HG03097 (cell line): ENCODE data around the gene EXOSC5.
"Not testable (repeated sequence)": the region's sequence is repeated elsewhere in the genome, so short reads cannot be mapped to it uniquely, and the experiment has no call there.

Source experiments
- ATAC-seq: cut with Tn5 transposase; IDR thresholded peaks from one replicate; pipeline ENCODE4 v1.9.1; 2021; ENCODE audit not compliant: unreplicated experiment, low FRiP score

Gene EXOSC5

DNA sequence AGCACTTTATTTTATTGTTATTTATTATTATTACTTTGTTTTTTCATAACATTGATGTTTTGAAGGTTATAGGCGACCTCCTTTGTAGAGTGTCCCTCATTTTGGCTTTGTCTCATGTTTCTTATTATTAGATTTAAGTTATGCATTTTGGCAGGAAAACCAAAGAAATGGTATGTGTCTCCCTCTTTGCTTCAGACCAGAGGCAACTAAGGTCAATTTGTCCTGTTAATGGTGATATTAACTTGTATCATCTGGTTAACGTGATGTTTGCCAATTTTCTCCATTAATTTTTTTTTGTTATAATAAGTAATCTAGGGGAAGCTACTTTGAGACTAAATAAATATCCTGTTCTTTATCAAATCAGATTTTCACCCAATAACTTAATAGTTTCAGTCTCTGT lies 24.7 kb downstream of the EXOSC5 start:
- ATAC-seq = no peak

DNA sequence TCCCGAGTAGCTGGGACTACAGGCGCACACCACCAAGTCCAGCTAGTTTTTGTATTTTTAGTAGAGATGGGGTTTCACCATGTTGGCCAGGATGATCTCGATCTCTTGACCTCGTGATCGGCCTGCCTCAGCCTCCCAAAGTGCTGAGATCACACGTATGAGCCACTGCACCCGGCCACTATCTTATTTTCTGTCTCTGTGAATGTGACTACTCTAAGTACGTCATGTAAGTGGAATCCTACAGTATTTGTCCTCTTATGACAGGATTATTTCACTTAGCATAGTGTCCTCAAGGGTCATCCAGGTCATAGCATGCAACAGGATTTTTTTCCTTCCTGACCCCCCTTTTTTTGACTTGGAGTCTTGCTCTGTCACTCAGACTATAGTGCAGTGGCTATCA lies 25.6 kb downstream of the EXOSC5 start:
- ATAC-seq = no peak

DNA sequence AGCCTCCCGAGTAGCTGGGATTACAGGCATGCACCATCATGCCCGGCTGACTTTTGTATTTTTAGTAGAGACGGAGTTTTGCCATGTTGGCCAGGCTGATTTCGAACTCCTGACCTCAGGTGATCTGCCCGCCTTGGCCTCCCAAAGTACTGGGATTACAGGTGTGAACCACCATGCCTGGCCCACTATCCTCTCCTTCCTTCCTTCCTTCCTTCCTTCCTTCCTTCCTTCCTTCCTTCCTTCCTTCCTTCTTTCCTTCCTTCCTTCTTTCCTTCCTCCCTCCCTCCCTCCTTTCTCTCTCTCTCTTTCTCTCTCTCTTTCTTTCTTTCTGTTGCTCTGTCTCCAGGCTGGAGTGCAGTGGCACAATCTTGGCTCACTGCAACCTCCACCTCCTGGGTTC lies 26.0 kb downstream of the EXOSC5 start:
- not testable (repeated sequence) for ATAC-seq

DNA sequence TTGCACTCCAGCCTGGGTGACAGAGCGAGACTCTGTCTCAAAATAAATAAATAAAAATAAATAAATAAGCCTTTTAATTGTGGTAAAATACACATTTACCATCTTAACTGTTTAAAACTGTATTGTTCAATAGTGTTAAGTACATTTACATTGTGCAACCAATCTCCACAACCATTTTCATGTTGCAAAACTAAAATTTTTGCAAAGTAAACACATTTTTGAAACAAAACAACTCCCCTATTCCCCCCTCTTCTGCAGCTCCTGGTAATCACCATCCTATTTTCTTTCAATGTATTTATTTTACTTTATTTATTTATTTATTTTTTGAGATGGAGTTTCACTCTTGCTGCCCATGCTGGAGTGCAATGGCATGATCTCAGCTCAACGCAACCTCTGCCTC lies 27.4 kb downstream of the EXOSC5 start:
- ATAC-seq = no peak

DNA sequence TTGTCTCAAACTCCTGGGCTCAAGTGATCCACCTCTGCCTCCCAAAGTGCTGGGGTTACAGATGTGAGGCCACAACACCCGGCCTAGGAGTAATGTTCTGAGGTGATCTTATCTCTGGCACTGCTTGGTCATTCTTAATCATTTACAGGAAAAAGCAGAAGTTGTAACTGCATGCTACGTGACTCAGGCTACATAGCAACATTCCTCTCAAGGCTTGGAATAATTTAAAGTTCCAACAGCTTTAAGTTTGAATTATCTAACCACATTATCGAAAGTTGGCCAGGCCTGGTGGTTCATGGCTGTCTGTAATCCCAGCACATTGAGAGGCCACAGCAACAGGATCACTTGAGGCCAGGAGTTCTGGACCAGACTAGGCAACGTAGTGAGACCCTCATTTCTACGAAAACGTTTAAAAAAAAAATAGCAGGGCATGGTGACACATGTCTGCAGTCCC lies 29.3 kb downstream of the EXOSC5 start:
- no peak for ATAC-seq

DNA sequence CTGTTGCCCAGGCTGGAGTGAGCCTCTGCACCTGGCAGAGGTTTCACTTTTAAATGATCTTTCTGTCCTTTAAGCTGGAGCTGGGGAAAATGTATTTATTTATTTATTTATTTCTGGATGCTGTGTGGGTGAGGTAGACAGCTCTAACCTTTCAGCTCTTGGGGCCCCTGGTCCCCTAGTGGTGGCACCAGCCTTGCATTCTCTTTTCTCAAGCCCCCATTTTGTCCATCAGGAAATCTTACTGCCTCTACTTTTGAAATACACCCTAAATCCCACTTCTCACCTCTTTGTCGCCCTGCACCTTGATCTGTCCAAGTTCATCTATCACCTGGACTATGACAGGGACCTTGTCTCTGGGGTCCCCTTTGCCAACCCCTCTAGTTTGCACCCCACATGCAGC lies 31.1 kb downstream of the EXOSC5 start:
- ATAC-seq = no peak

DNA sequence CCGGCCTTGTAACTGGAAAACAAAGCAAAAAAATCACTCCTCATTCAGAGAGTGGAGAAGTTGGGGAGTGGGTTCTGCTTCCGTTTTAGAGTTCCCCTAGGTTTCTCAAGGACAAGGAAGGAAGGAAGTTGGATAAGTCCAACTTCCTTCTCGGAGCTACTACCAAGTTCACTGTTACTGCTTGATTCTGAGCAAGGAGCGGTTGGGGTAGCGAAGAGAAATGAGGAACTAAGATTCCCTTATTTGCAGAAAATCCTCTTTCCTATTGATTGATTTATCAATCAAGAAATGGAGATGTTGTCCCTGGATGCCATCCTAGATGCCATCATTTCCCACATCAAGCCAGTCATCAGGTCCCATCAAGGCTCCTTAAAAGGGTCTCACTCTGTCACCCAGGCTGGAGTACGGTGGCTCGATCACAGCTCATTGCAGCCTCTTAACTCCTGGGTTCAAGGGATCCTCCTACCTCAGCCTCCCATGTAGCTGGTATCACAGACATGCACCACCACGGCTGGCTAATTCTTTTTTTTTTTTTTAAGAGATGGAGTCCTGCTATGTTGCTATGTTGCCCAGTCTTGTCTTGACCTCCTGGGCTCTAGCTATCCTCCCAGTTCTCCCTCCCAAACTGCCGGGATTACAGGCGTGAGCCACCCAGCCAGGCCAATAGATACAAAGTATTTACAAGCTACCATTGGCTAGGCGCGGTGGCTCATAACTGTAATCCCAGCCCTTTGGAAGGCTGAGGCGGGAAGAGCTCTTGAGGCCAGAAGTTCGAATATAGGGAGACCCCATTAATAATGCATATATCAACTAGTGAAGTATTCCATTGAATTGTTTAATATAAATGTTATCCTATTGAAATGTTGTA lies 32.4 kb downstream of the EXOSC5 start:
- no peak for ATAC-seq

DNA sequence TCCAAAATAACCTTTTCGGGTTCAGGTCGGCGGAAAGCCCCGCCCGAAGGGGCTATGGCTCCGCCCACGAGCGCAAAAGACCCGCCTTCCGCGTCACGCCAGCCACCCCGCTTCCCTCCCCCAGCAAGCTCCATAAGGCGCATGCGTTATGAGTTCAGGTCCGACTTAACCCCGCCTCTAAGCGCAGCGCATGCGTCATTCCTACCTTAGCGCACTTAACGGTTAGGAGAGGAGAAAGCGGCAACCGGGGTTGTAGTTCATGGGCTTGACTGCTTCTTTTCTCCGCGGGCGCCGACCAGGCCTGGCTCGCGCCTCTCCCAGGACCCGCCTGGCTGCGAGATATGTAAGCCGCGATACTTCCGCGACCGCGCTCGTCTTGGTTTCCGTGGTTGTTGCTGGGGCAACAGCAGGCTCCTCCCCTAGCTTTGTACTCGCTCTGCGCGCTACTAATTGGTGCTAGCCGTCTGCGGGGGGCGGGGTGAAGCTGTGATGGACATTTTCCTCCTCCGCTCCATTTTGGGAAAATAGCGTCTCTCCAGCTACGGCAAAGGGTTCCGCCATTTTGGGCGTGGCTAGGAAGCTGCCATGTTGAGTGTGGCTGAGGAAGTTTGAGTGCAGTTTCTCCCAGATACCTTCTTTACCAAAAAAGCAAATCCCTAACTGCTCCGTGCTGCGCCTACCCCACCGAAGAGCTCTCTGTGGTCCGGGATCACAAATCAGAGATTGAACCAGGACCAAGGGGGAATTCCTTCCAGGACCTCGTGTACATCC lies 33.2 kb downstream of the EXOSC5 start, which contains the start of gene B9D2:
Gene B9D2 (minus strand): TSS at position 397 of the 771 bp plus-strand sequence. CDS start 630 bp downstream, outside the sequence.
- ATAC-seq = peak; percentile 81

DNA sequence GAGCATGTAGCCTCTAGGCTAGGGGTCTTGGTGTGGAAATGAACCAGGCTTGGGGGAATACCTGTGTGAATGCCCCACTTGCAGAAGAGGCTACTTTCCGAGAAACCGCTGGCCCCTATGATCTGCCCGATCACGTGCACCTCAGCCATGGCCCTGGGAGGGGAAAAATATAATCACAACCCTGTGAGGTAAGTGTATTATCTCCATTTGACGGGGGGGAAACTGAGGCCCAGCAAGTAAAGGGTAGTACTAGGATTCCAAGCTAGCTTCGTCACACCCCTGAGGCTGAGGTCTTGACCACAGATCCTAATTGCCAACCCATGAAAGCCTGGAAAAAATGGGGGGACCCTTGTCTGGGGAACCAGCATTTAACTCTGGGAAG lies 33.8 kb downstream of the EXOSC5 start:
- peak; percentile 3 for ATAC-seq

DNA sequence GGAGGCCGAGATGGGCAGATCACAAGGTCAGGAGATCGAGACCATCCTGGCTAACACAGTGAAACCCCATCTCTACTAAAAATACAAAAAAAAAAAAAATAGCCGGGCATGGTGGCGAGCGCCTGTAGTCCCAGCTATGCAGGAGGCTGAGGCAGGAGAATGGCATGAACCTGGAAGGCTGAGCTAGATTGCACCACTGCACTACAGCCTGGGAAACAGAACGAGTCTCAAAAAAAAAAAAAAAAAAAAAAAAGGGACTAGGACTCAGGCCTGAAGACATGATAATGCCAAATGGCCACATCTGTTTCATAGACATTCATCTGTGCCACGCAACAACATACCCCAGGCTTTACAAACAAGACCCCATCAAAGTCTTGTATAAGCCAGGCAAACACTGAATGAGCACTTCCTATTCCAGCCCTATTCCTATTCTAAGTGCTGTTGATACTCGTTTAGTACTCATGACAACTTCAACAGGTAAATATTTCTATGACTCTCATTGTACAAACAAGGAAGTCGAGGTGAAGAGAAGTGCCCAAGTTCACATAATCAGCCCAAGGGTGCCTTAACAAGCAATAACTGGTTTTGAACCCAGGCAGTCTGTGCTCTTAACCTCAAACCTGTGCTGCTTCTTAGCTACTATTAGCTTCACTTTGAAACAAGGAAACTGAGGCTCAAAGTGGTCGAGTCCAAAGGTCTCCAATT lies 34.9 kb downstream of the EXOSC5 start:
- no peak for ATAC-seq

DNA sequence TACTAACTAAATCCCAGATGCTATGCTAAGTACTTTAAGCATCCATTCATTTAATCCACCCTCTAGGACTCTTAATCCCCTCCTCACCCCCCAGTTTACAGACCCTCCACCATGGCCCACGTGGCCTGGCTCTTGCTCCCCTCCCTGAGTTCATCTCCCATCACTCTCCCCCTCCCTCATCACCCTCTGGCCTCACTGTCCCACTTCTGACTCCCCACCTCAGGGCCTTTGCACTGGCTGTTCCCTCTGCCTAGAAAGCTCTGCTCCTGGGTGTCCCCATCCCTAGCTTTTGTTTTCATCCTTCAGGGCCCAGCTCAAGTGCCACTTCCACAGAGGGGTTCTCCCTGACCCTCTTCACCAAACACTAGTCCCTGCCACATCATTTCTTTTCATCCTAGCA lies 37.4 kb downstream of the EXOSC5 start:
- ATAC-seq = no peak

DNA sequence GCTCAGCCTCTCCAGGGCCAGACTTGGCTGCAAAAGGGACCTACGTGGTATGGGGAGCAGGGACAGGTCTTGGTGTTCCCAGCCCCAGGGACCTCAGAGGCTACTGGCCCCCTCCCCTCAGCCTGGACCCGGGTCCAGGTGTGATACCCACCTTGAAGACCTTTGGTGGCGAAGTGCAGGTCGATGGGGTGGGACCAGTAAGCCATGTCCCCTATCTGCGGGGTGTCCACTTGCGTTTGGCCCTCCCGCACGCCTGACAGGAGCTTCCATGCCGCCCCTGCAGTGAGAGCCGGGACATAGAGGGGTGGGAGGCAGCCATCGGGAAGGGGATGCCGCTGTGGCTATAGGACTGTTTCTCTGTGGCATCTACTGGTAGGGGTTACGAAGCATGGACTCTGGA lies 39.4 kb downstream of the EXOSC5 start:
- no peak for ATAC-seq

DNA sequence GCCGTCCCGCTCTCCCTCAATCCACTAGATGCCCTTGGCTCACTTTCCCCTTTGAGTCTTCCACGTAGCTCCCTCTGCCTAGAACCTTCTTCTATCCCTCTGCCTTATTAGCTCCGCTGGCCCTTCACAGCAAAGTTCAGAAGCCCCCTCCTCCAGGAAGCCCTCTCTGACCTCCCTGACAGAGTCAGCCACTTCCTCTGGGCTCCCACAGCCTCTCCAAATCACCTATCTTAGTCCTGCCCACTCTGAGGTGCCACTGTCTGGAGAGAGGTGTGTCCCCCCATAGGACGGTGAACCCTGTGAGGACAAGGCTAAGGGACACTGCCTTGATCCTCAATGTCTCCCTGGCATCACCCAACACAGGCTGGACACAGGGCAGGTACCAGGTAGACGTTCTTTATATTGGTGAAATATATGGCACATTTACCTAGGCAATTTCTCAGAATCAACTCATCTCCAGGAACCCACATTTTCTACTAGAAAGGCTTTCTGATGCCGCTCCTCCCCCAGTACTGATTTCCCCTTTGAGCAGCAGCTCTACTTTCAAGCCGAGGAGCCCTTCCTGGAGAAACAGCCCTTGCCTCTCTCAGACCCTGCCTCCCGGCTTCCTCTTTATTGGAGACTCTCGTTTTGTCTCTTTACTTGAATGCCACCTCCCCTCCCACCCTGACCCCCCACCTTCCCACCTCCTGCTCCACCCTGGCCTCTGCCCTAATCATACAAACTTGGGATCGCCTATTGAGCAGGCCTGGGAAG lies 40.0 kb downstream of the EXOSC5 start:
- no peak for ATAC-seq

DNA sequence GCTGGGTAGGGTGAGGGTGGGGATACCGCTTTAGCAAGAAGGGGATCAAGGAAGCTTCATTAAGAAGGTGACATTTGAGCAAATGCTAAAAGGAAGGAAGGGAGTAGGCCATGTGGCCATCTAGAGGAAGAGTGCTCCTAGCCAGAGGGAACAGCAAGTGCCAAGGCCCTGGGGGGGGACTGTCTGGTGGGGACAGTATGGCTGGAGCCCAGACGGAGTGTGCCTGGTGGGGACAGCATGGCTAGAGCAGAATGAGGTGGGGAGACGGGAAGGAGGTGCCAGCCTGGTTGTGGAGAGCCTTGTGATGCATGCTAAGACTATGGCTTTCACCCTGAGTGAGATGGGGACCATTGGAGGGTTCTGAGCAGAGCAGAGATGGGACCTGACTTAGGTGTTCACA lies 41.4 kb downstream of the EXOSC5 start:
- ATAC-seq = no peak

DNA sequence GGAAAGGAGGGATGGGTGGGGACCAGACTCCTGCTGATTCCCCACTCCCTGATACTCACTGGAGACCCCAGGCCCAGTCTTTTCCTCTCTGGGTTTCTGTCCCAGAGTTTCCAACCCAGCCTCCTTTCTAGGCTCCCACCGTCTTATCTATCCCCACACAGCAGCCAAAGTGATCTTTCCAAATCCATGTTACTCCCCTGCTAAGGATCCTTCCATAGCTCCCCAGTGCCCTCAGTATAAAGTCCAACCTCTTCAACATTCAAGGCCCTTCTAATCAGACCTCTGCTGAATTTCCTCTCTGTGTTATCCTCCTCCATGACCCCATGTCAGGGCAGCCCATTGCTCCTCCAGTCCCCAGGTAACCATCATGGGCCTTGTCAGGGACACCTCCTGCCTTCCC lies 42.1 kb downstream of the EXOSC5 start:
- ATAC-seq = no peak

DNA sequence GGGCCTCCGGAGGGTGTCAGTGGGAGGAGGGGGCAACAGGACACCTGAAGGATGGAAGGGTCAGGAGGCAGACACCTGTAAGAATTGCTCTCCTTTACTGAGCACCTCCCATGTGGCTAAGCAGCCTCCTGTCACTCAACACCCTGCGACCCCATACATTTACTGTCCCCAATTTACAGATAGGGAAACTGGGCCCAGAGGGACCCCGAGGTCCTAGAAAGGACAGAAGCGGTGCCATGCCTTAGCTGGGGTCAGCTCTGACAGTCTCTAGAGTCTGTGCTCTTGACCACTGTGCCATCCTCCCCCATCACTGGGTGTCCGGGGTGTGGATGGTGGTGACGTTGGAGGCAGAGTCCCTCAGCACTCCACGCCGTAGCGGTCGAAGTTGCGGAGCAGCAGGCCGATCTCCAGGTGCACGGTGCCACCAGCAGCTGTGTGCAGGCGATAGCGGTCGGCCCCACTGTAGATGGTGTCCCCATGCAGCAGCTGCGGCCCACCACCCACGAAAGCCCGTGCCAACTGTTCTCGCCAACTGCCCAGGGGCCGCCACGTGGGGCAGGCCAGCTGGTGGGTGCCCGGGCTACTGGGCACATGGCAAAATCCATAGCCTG lies 42.7 kb downstream of the EXOSC5 start:
- no peak for ATAC-seq

DNA sequence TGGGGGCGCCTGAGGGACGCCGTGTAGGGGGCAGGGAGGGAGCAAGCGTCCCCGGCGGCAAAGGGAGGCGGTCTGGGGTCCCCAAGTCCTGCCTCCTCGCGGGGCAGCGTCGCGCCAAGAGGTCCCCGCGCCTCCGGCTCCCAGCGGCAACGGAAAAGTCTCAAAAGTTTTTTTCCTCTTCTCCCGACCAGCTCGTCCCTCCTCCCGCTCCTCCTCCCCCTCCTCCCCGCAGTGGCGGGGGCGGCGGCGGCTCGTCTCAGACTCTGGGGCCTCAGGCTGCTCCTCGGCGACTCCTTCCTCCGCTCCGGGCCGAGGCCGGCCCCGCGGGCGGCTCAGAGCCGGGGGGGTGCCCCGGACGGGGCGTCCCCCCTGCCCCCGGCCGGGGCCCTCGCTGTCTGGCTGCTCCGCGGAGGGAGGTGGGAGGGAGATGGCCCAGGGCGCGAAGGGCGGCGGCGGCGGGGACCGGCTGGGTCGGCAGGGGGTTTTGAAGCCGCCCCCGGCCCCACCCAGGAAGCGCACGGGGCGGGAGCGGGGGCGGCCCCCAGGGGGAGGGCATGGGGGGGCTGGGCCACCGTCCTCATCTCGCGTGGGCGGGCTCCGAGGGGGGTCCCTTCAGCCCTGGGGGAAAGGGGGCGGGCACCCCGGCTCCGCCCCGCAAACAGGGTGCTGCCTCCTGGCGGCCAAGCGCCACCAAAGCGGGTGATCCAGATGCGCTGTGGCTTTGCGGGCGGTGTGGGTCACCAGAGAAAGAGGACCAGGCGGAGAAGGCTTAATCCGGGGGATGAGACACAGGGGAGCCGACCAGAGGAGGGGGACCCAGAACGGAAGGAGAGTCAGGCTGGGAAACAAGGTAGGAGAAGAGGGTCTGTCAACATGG lies 43.5 kb downstream of the EXOSC5 start, which contains the start of gene TGFB1:
Gene TGFB1 (minus strand): TSS at position 457 of the 877 bp plus-strand sequence. CDS start 878 bp downstream, outside the sequence.
- ATAC-seq = peak; percentile 34

DNA sequence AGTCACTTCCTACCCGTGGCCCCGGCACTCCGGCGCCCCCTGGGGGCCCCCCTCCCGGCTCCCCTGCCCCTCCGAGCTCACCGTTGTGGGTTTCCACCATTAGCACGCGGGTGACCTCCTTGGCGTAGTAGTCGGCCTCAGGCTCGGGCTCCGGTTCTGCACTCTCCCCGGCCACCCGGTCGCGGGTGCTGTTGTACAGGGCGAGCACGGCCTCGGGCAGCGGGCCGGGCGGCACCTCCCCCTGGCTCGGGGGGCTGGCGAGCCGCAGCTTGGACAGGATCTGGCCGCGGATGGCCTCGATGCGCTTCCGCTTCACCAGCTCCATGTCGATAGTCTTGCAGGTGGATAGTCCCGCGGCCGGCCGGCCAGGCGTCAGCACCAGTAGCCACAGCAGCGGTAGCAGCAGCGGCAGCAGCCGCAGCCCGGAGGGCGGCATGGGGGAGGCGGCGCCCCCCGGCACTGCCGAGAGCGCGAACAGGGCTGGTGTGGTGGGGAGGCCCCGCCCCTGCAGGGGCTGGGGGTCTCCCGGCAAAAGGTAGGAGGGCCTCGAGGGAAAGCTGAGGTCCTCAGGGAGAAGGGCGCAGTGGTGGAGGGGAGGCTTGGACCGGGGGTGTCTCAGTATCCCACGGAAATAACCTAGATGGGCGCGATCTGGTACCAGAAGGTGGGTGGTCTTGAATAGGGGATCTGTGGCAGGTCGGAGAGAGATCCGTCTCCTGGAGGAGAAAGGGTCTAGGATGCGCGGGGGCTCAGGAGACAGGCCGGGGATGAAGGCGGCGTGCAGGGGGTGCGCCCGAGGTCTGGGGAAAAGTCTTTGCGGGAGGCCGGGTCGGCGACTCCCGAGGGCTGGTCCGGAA lies 44.3 kb downstream of the EXOSC5 start:
- no peak for ATAC-seq
